Measurements from ENCODE around the gene LSAMP.

Gene LSAMP

GRCh38 chr3:115989684-115990421, 455.4 kb downstream of the LSAMP start:
- Histone ChIP-seq H3K9me3 (ENCODE audit: insufficient read depth, low read depth, low read length) (no peaks in the 10 kb centered on the region), H2AFZ (ENCODE audit: low read length) (no peak overlapping the region), H3K4me2 (ENCODE audit: low read depth, low read length, poor library complexity, severe bottlenecking) (no peak overlapping the region), H3K79me2 (ENCODE audit: insufficient read depth, low read length) (no peaks in the 10 kb centered on the region), H3K36me3 (ENCODE audit: insufficient read depth, low read length) (no peaks in the 10 kb centered on the region), H3F3A (ENCODE audit: low read depth) (no peaks in the 10 kb centered on the region), H3K4me1 (ENCODE audit: insufficient read depth, low read length, poor library complexity, severe bottlenecking) (no peaks in the 10 kb centered on the region), H3K4me3 (ENCODE audit: low read length, poor library complexity, severe bottlenecking) (no peak overlapping the region), H3K9ac (ENCODE audit: low read depth, low read length, poor library complexity, severe bottlenecking) (no peak overlapping the region), H3K27me3 (ENCODE audit: insufficient read depth, low read length, poor library complexity, severe bottlenecking) (no peaks in the 10 kb centered on the region), H4K20me1 (ENCODE audit: insufficient read depth, low read length, poor library complexity, severe bottlenecking) (no peaks in the 10 kb centered on the region), H3K9me2 (replicated peaks; ENCODE audit: low read depth, low read length) (no peaks in the 10 kb centered on the region)
- TF ChIP-seq CTCF (conservative IDR thresholded peaks at IDR 0.05; ENCODE audit: low read length), result no peak
- TF ChIP-seq EZH2phosphoT487 (IDR thresholded peaks at IDR 0.05; ENCODE audit: borderline replicate concordance), result no peak

GRCh38 chr3:115986555-115987207, 458.6 kb downstream of the LSAMP start:
- H3K4me2 ChIP-seq (ENCODE audit: low read depth, low read length, poor library complexity, severe bottlenecking), result no peak overlapping the region
- no peaks in the 10 kb centered on the region for H3K4me1 ChIP-seq (ENCODE audit: insufficient read depth, low read length, poor library complexity, severe bottlenecking)

GRCh38 chr3:115982629-115983028, 462.7 kb downstream of the LSAMP start:
- no peaks in the 10 kb centered on the region for H3K36me3 ChIP-seq (ENCODE audit: insufficient read depth, low read length)
- H3F3A ChIP-seq (ENCODE audit: low read depth), result no peaks in the 10 kb centered on the region
- H3K27me3 ChIP-seq (ENCODE audit: insufficient read depth, low read length, poor library complexity, severe bottlenecking), result no peaks in the 10 kb centered on the region
- no peak overlapping the region for H3K4me2 ChIP-seq (ENCODE audit: low read depth, low read length, poor library complexity, severe bottlenecking)
- no peak for TF ChIP-seq EZH2phosphoT487 (IDR thresholded peaks at IDR 0.05; ENCODE audit: borderline replicate concordance)
- no peak for TF ChIP-seq CTCF (conservative IDR thresholded peaks at IDR 0.05; ENCODE audit: low read length)
- H3K9me2 ChIP-seq (replicated peaks; ENCODE audit: low read depth, low read length), result no peaks in the 10 kb centered on the region
- no peaks in the 10 kb centered on the region for H3K4me1 ChIP-seq (ENCODE audit: insufficient read depth, low read length, poor library complexity, severe bottlenecking)
- H3K9me3 ChIP-seq (ENCODE audit: insufficient read depth, low read depth, low read length), result no peaks in the 10 kb centered on the region
- H3K79me2 ChIP-seq (ENCODE audit: insufficient read depth, low read length), result no peaks in the 10 kb centered on the region
- H4K20me1 ChIP-seq (ENCODE audit: insufficient read depth, low read length, poor library complexity, severe bottlenecking), result no peaks in the 10 kb centered on the region
- no peak overlapping the region for H3K4me3 ChIP-seq (ENCODE audit: low read length, poor library complexity, severe bottlenecking)
- no peak overlapping the region for H2AFZ ChIP-seq (ENCODE audit: low read length)
- no peak overlapping the region for H3K9ac ChIP-seq (ENCODE audit: low read depth, low read length, poor library complexity, severe bottlenecking)

More at GRCh38 chr3:115986555-115987207, 458.6 kb downstream of the LSAMP start:
- H4K20me1 ChIP-seq (ENCODE audit: insufficient read depth, low read length, poor library complexity, severe bottlenecking), result no peaks in the 10 kb centered on the region
- H3F3A ChIP-seq (ENCODE audit: low read depth), result no peaks in the 10 kb centered on the region
- no peaks in the 10 kb centered on the region for H3K9me2 ChIP-seq (replicated peaks; ENCODE audit: low read depth, low read length)
- H3K27me3 ChIP-seq (ENCODE audit: insufficient read depth, low read length, poor library complexity, severe bottlenecking), result no peaks in the 10 kb centered on the region
- H3K79me2 ChIP-seq (ENCODE audit: insufficient read depth, low read length), result no peaks in the 10 kb centered on the region
- H3K4me3 ChIP-seq (ENCODE audit: low read length, poor library complexity, severe bottlenecking), result no peak overlapping the region
- H3K9ac ChIP-seq (ENCODE audit: low read depth, low read length, poor library complexity, severe bottlenecking), result no peak overlapping the region
- no peak overlapping the region for H2AFZ ChIP-seq (ENCODE audit: low read length)
- TF ChIP-seq CTCF (conservative IDR thresholded peaks at IDR 0.05; ENCODE audit: low read length), result peak; percentile 47
- TF ChIP-seq EZH2phosphoT487 (IDR thresholded peaks at IDR 0.05; ENCODE audit: borderline replicate concordance), result no peak
- H3K36me3 ChIP-seq (ENCODE audit: insufficient read depth, low read length), result no peaks in the 10 kb centered on the region
- no peaks in the 10 kb centered on the region for H3K9me3 ChIP-seq (ENCODE audit: insufficient read depth, low read depth, low read length)
